NT2/D1 (cell line): ENCODE results near the gene WBP2NL.

Experiments
- YY1 ChIP-seq: IDR thresholded peaks from 2 replicates; pipeline ENCODE4 v1.6.1; 2011; ENCODE audit not compliant: insufficient read length, insufficient read depth
- ZNF274 ChIP-seq: IDR thresholded peaks from 2 replicates; pipeline ENCODE4 v1.6.1; 2011; ENCODE audit warnings: mild to moderate bottlenecking, low read depth, low read length

DNA sequence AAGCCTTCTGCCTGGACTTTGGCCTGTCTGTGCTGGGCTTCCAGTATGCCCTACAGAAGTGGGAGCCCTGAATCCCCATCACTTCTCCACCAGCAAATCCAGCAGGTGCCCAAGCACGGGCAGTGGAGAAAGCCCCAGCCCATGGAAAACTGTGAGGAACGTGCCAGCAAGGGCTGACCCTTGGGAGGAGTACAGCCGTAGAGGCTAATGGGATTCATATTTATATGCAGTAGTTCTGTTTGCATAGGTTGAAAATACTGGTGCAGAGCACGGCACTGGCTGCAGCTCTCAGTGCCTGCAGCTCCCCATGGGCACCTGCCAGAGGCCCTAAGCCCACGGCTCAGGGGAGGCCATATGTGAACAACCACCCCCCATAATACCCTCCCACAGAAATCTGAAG, 61.9 kb downstream of the WBP2NL start:
- TF ChIP-seq YY1 (no peak), ZNF274 (no peak)
